EH (cell line): ENCODE results near the gene MAP3K7CL.

ENCODE experiments used
- DNase-seq: peaks from one replicate; pipeline ENCODE4 v3.0.0-alpha.2; 2015; ENCODE audit warnings: low read depth

Gene MAP3K7CL

GRCh38 chr21:29195981-29196669 lies 65.7 kb downstream of the MAP3K7CL start:
- DNase-seq, result peak; percentile 88

- DNase-seq, result peak; percentile 30
Measured at GRCh38 chr21:29196670-29197191, 66.3 kb downstream of the MAP3K7CL start.

GRCh38 chr21:29201186-29201585 lies 70.7 kb downstream of the MAP3K7CL start:
- DNase-seq, result no peak

- DNase-seq, result no peak
Measured at GRCh38 chr21:29205009-29205408, 74.6 kb downstream of the MAP3K7CL start.

GRCh38 chr21:29205988-29206387 lies 75.5 kb downstream of the MAP3K7CL start:
- no peak for DNase-seq

GRCh38 chr21:29206445-29206844 lies 76.0 kb downstream of the MAP3K7CL start:
- no peak for DNase-seq

GRCh38 chr21:29207201-29207600 lies 76.8 kb downstream of the MAP3K7CL start:
- no peak for DNase-seq

- no peak for DNase-seq
Measured at GRCh38 chr21:29208044-29208681, 77.7 kb downstream of the MAP3K7CL start.

- peak; percentile 94 for DNase-seq
Measured at GRCh38 chr21:29208682-29209059, 78.2 kb downstream of the MAP3K7CL start.

- peak; percentile 51 for DNase-seq
Measured at GRCh38 chr21:29209696-29210095, 79.3 kb downstream of the MAP3K7CL start.

- no peak for DNase-seq
Measured at GRCh38 chr21:29211205-29211604, 80.8 kb downstream of the MAP3K7CL start.

GRCh38 chr21:29212446-29212845 lies 82.0 kb downstream of the MAP3K7CL start:
- DNase-seq, result no peak

- DNase-seq, result no peak
Measured at GRCh38 chr21:29213513-29214385, 83.3 kb downstream of the MAP3K7CL start.

GRCh38 chr21:29215709-29216108 lies 85.3 kb downstream of the MAP3K7CL start:
- peak; percentile 25 for DNase-seq

GRCh38 chr21:29217818-29218291 lies 87.4 kb downstream of the MAP3K7CL start:
- peak; percentile 98 for DNase-seq

GRCh38 chr21:29218749-29219148 lies 88.3 kb downstream of the MAP3K7CL start:
- DNase-seq, result no peak

GRCh38 chr21:29219165-29219770 lies 88.8 kb downstream of the MAP3K7CL start:
- peak; percentile 43 for DNase-seq

GRCh38 chr21:29221253-29221744 lies 90.9 kb downstream of the MAP3K7CL start:
- peak; percentile 90 for DNase-seq

- no peak for DNase-seq
Measured at GRCh38 chr21:29224006-29224405, 93.6 kb downstream of the MAP3K7CL start.
